Common myeloid progenitor, CD34-positive (primary cell): ENCODE measurements around the gene ALX4.

Experiments used
- CTCF ChIA-PET: fragments of 350-600 bp; sonication (Branson Sonifier 250); formaldehyde crosslinking; loops from one replicate; lab custom pipeline; 2021; ENCODE audit warnings: antibody characterized with exemption; lab: Charles Lee
- POLR2A ChIA-PET: fragments of 350-600 bp; sonication (Branson Sonifier 250); formaldehyde crosslinking; loops from one replicate; lab custom pipeline; 2021; ENCODE audit warnings: antibody characterized with exemption; lab: Charles Lee
- DNase-seq, 3 donors: peaks; one replicate each; pipeline versions ENCODE4 v3.0.0 to v3.0.0-alpha.2; 2013
- H3K27ac ChIP-seq, 2 experiments: 1 replicate in 1 of 2; 2 replicates in 1 of 2; pipeline ENCODE4 v1.7.0; 2013; ENCODE audit warnings: inconsistent platforms in 2 of 2, low read length in 2 of 2, mild to moderate bottlenecking in 2 of 2, low read depth in 1 of 2, moderate library complexity in 1 of 2; ENCODE audit not compliant: severe bottlenecking in 2 of 2, insufficient read depth in 1 of 2, poor library complexity in 1 of 2
- H3K27me3 ChIP-seq, 5 experiments: replicated peaks in 2 of 5; 1 replicate in 3 of 5; 2 replicates in 2 of 5; pipeline versions ENCODE4 v1.6.1 to v1.7.0; 2013; ENCODE audit warnings: low read length in 4 of 5, mild to moderate bottlenecking in 2 of 5, moderate library complexity in 2 of 5, inconsistent platforms in 1 of 5; ENCODE audit not compliant: insufficient read depth in 5 of 5, control insufficient read depth in 4 of 5
- H3K36me3 ChIP-seq, 4 experiments: 1 replicate in 2 of 4; 2 replicates in 2 of 4; pipeline versions ENCODE4 v1.6.1 to v1.7.0; 2013; ENCODE audit warnings: low read length in 3 of 4, control low read depth in 1 of 4, mild to moderate bottlenecking in 1 of 4; ENCODE audit not compliant: control insufficient read depth in 4 of 4, insufficient read depth in 4 of 4
- H3K4me1 ChIP-seq, 4 experiments: 1 replicate in 3 of 4; 2 replicates in 1 of 4; pipeline versions ENCODE4 v1.6.1 to v1.7.1; 2013; ENCODE audit warnings: low read length in 3 of 4, mild to moderate bottlenecking in 3 of 4, control low read depth in 1 of 4, inconsistent platforms in 1 of 4, moderate library complexity in 1 of 4; ENCODE audit not compliant: control insufficient read depth in 4 of 4, insufficient read depth in 4 of 4; ENCODE audit errors: control extremely low read depth in 1 of 4
- H3K4me3 ChIP-seq, 7 experiments: 1 replicate in 4 of 7; 2 replicates in 3 of 7; pipeline versions ENCODE4 v1.5.1 to v1.7.0; 2013; ENCODE audit warnings: mild to moderate bottlenecking in 7 of 7, low read length in 6 of 7, moderate library complexity in 6 of 7, inconsistent platforms in 2 of 7, low read depth in 2 of 7, control low read depth in 1 of 7; ENCODE audit not compliant: insufficient read depth in 4 of 7, control insufficient read depth in 1 of 7; ENCODE audit errors: extremely low read depth in 1 of 7
- H3K9me3 ChIP-seq, 5 experiments: 1 replicate in 4 of 5; 2 replicates in 1 of 5; pipeline versions ENCODE4 v1.6.1 to v1.7.1; 2013; ENCODE audit warnings: low read length in 4 of 5, mild to moderate bottlenecking in 2 of 5, inconsistent platforms in 1 of 5, low read depth in 1 of 5, moderate library complexity in 1 of 5; ENCODE audit not compliant: control insufficient read depth in 4 of 5, insufficient read depth in 2 of 5; ENCODE audit errors: control extremely low read depth in 1 of 5
- WGBS: methylation state at CpG from one replicate; pipeline ENCODE4 v1.1.5; 2013; ENCODE audit not compliant: insufficient coverage; 5-methylcytosine and 5-hydroxymethylcytosine counted together

ALX4 gene

GRCh38 chr11:44257338-44258189 lies 52.4 kb downstream of the ALX4 start:
- DNase-seq = no peak
- CTCF ChIA-PET = no interaction called here

DNA sequence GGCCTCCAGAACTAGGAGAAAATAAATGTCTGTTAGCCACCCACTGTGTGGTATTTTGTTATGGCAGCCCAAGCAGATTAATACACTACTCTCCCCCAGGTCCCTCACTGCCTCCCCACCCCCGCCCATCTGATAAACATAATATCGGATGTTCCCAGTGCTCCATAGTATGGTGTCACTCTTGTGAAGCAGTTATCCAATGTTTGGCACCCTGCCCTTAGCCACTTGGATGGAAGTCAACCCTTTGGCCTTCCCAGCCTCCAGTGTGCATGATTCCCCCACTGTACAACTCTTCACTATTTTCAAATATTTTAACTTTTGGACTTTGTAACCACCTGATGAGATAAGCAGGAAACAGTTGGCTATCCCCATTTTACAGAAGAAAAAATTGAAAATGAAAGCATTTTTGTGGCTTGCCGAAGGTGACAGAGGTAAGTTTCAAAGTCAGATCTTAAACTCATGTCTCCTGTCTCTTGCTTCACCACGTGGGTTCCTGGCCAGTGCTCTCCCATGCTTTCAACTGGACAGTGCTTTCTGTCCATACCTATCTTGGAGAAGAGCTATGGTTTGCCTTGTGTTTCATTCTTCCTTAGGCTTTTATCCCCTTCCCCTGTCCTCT lies 53.2 kb downstream of the ALX4 start:
- Histone ChIP-seq H3K4me1 (no peaks in the 10 kb centered on the region), H3K36me3 (no peaks in the 10 kb centered on the region), H3K9me3 (peaks cover 0 to 20% (median 7%) of the 10 kb centered on the region in 5 experiments), H3K27ac (no peak overlapping the region), H3K27me3 (peaks cover 0 to 2% (median 0%) of the 10 kb centered on the region in 5 experiments), H3K4me3 (no peak overlapping the region)
- no peak for DNase-seq
- 83% methylated on average over 2 of the region's 4 CpGs for WGBS
- POLR2A ChIA-PET = no interaction called here
- CTCF ChIA-PET = no interaction called here

More at GRCh38 chr11:44257338-44258189, 52.4 kb downstream of the ALX4 start:
- H3K36me3 ChIP-seq = no peaks in the 10 kb centered on the region
- H3K4me3 ChIP-seq = no peak overlapping the region
- no peaks in the 10 kb centered on the region for H3K4me1 ChIP-seq
- H3K27me3 ChIP-seq = peaks cover 0 to 2% (median 0%) of the 10 kb centered on the region in 5 experiments
- POLR2A ChIA-PET = no interaction called here
- H3K9me3 ChIP-seq = peaks cover 0 to 12% (median 5%) of the 10 kb centered on the region in 5 experiments
- WGBS = 100% methylated on average over 2 of the region's 8 CpGs
- H3K27ac ChIP-seq = no peak overlapping the region

DNA sequence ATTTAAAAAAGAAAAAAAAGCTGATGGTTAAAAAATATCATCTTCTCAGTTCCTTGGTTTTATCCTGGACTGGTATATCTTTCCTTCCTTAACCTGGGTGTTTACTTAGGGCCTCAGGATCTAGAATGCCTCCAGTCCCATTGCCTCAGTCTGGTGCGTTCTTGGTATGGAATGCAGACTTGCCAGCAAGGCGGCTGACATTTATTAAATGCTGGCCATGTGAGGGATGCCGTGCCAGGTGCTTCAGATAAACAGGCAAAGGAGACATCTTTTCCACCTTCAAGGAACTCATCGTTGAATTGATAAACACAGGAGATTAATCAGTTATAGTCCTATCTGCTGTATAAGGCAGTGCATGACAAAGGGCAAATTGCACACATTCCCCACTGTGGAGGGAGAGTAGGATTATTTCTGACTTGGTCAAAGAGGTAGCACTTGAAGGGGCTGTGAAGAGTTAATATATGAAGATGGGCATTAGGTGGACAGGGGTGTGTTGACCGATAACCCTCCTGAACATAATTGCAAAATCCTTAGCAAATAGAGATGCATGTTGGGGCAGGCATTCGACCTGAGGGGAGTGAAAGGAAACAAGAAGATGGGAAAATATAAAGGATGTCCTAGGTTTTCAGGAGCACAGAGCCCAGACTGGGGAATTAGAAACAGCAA lies 54.4 kb downstream of the ALX4 start:
- Histone ChIP-seq H3K4me3 (no peak overlapping the region), H3K27me3 (no peaks in the 10 kb centered on the region), H3K4me1 (no peaks in the 10 kb centered on the region), H3K27ac (no peak overlapping the region), H3K9me3 (peaks cover 2 to 27% (median 7%) of the 10 kb centered on the region in 5 experiments), H3K36me3 (peaks cover 0 to 3% (median 0%) of the 10 kb centered on the region in 4 experiments)
- ChIA-PET POLR2A (no interaction called here), CTCF (no interaction called here)
- DNase-seq = no peak
- WGBS = 94% methylated on average over 6 of the region's 6 CpGs

DNA sequence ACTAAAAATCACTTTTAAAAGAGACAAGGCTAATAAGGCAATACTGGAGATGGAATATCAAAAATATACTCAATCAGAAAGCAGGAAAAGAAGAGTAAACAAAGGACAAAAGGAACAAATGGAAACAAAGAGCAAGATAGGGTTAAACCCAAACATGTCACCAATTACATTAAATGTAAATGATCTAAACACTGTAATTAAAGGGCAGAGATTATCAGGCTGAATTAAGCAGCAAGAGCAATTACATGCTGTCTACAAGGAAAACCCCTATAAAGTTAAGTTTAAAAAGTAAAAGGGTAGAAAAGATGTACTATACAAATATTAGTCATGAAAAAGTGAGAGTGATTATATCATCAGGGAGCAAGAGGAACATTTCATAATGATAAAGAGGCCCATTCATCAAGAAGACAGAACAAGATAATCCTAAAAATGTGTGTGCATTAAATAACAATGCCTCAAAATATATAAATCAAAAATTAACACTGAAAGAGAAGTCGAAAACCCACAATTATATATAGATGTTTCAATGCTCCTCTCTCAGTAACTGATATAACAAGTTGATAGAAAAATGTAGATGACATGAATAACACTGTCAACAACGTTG lies 56.8 kb downstream of the ALX4 start:
- H3K36me3 ChIP-seq = peaks cover 0 to 10% (median 2%) of the 10 kb centered on the region in 4 experiments
- CTCF ChIA-PET = no interaction called here
- no peak overlapping the region for H3K27ac ChIP-seq
- POLR2A ChIA-PET = no interaction called here
- no peaks in the 10 kb centered on the region for H3K4me1 ChIP-seq
- no peaks in the 10 kb centered on the region for H3K27me3 ChIP-seq
- no peak for DNase-seq
- peaks cover 2 to 28% (median 10%) of the 10 kb centered on the region in 5 experiments for H3K9me3 ChIP-seq
- WGBS = no CpG with 5 or more reads among the region's 2 CpGs
- H3K4me3 ChIP-seq = no peak overlapping the region

DNA sequence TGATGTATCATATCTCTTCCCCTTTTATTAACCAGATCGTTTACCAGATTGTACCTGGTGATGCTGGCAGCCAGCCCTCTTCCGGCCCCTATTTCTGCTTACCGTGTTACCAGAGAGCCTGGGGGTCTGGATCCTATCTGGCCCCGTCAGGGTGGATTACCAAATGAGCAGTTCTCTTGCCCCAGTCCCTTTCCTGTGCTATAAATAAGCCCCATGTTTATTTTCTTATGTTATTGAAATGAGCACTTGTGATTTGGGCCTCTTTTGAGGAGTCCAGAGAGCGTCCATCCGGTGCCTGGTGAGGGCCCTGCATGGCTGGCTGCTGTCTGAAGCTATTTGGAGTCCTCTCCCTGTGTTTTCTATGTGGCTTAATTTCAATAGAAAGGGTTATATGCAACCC lies 59.5 kb downstream of the ALX4 start:
- Histone ChIP-seq H3K4me1 (no peaks in the 10 kb centered on the region), H3K27me3 (no peaks in the 10 kb centered on the region), H3K36me3 (peaks cover 0 to 12% (median 3%) of the 10 kb centered on the region in 4 experiments), H3K9me3 (peaks cover 2 to 28% (median 10%) of the 10 kb centered on the region in 5 experiments), H3K4me3 (no peak overlapping the region), H3K27ac (no peak overlapping the region)
- WGBS = 92% methylated on average over 6 of the region's 6 CpGs
- DNase-seq = no peak
- ChIA-PET POLR2A (no interaction called here), CTCF (no interaction called here)

DNA sequence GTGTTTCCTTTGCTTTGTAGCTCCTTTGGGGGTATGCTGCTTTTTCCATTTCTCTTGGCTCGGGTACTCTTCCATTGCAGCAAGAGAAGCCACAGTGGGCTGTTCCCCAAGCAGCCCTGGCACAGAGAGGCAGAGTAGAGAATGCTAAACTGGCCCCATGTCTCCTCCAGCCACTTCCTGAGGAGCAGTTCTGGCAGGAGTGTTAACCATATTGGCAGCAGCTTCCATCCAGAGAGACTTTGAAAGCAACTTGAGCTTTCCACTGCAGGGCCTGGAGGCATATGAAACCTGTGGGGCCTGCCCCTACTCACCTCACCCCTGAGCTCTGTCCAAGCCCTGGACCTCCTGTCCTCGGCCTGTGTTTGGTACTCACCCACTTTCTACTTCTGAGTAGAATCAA lies 61.8 kb downstream of the ALX4 start:
- Histone ChIP-seq H3K4me3 (no peak overlapping the region), H3K9me3 (peaks cover 2 to 21% (median 8%) of the 10 kb centered on the region in 5 experiments), H3K36me3 (peaks cover 0 to 27% (median 9%) of the 10 kb centered on the region in 4 experiments), H3K4me1 (no peaks in the 10 kb centered on the region), H3K27ac (no peak overlapping the region), H3K27me3 (no peaks in the 10 kb centered on the region)
- DNase-seq = no peak
- WGBS = 93% methylated on average over 2 of the region's 2 CpGs
- POLR2A ChIA-PET = no interaction called here
- CTCF ChIA-PET = no interaction called here
